GM12892 (cell line): ENCODE measurements around the gene PCDHB10.
"Not testable (repeated sequence)": the region's sequence is repeated elsewhere in the genome, so short reads cannot be mapped to it uniquely, and the experiment has no call there.

Experiments
- POLR2AphosphoS5 ChIP-seq: IDR thresholded peaks from 2 replicates; pipeline ENCODE4 v1.6.1; 2011; ENCODE audit warnings: low read depth, low read length, control low read depth
- TAF1 ChIP-seq: IDR thresholded peaks from 2 replicates; pipeline ENCODE4 v1.6.1; 2011; ENCODE audit warnings: low read depth, mild to moderate bottlenecking, control low read depth, low read length, borderline replicate concordance

- not testable (repeated sequence) for TF ChIP-seq TAF1, POLR2AphosphoS5
These were observed 18.1 kb downstream of the PCDHB10 start for GRCh38 chr5:141210281-141210680.
